ENCODE data around the gene MOGAT3. TPM values are rescaled to one million over a fixed set of nuclear protein-coding genes. Genes with fewer than 3 reads are reported as not detected.
A peak's percentile ranks its signal among the peaks of the same experiment; 100 is the strongest.

The MOGAT3 gene
- total and polyA plus RNA-seq, 9 of the 15 experiments (the other 6 are each of a cell fraction or from before 2014, with no cell fraction given) = 0.07 to 0.17 (median 0.13) TPM; not detected in 6

- TF ChIP-seq ZBTB40 (IDR thresholded peaks at IDR 0.05) (no peak), ZBTB40 (CRISPR knock-in tag; IDR thresholded peaks at IDR 0.05) (no peak), POLR2AphosphoS2 (IDR thresholded peaks at IDR 0.05; ENCODE audit: low read length) (0 out of 2 replicates have a peak, but pooled peaks have one; percentile 11), TFE3 (CRISPR knock-in tag; IDR thresholded peaks at IDR 0.05) (peak; percentile 61)
These were observed 44.4 kb upstream of the MOGAT3 start (continued) for GRCh38 chr7:101245147-101245668.

Measured in K562 (cell line).